K562 (cell line): Measurements from ENCODE around the gene BNIPL. TPM values are rescaled to one million over a fixed set of nuclear protein-coding genes. Genes with fewer than 3 reads are reported as not detected.

ENCODE experiments used
- ATAC-seq: fragments of 200-7000 bp; cut with Tn5 transposase; 3 replicates; pipeline ENCODE4 v1.9.1; 2020; ENCODE audit warnings: moderate library complexity
- BruUV-seq: library from RNA; stranded (reverse); fragments of 400-500 nt; replicated peaks from 2 replicates; lab custom pipeline; 2021; lab: Mats Ljungman, UMichigan
- CTCF ChIA-PET: fragments of 300-600 bp; formaldehyde crosslinking; extraction: SDS; loops from one replicate; lab custom pipeline; 2021; ENCODE audit warnings: low intra/inter-chr PET ratio; lab: Yijun Ruan, JAX
- POLR2A ChIA-PET: fragments of 300-600, 350-650 bp; sonication (Branson Sonifier 250); formaldehyde crosslinking; extraction: SDS; loops from one replicate; lab custom pipeline; 2021; ENCODE audit warnings: antibody characterized with exemption, inconsistent platforms; lab: Yijun Ruan, JAX
- DNase-seq, 4 experiments: peaks; one replicate each; pipeline versions ENCODE4 v3.0.0 to v3.0.0-alpha.2; 2011 to 2018; ENCODE audit warnings: low spot score in 3 of 4, mixed read lengths in 3 of 4; ENCODE audit errors: extremely low read depth in 1 of 4
- FAIRE-seq: peaks from 2 replicates; lab custom pipeline; 2011; peaks lifted over from hg19 to GRCh38; lab: Jason Lieb, UNC
- H2AFZ ChIP-seq: 2 replicates; pipeline ENCODE4 v1.6.0; 2011; ENCODE audit warnings: low read depth, low read length, control low read depth, inconsistent platforms
- H3K27ac ChIP-seq: fragments of 200-600 bp; 3 replicates; pipeline ENCODE4 v1.8.0; 2011; ENCODE audit warnings: low read depth, mild to moderate bottlenecking, control low read depth, inconsistent platforms, low read length, moderate library complexity, mixed read lengths; ENCODE audit errors: extremely low read depth
- H3K27me3 ChIP-seq, 2 experiments: fragments of 300-600 bp in 1 of 2; 2 replicates in 1 of 2; 3 replicates in 1 of 2; pipeline versions ENCODE4 v1.6.0 to v1.8.0; 2011; ENCODE audit warnings: inconsistent platforms in 2 of 2, low read length in 2 of 2, mild to moderate bottlenecking in 1 of 2, mixed read lengths in 1 of 2, moderate library complexity in 1 of 2; ENCODE audit not compliant: control insufficient read depth in 2 of 2, insufficient read depth in 2 of 2
- H3K36me3 ChIP-seq: fragments of 300-600 bp; 3 replicates; pipeline ENCODE4 v1.8.0; 2011; ENCODE audit warnings: mild to moderate bottlenecking, low read length, inconsistent platforms; ENCODE audit not compliant: control insufficient read depth, insufficient read depth
- H3K4me1 ChIP-seq, 2 experiments: fragments of 200-600 bp in 1 of 2; replicated peaks in 1 of 2; 2 replicates in 1 of 2; 3 replicates in 1 of 2; pipeline versions ENCODE4 v1.5.1 to v1.8.0; 2011; ENCODE audit warnings: inconsistent platforms in 2 of 2, low read length in 2 of 2, mild to moderate bottlenecking in 1 of 2, mixed read lengths in 1 of 2, moderate library complexity in 1 of 2; ENCODE audit not compliant: control insufficient read depth in 2 of 2, insufficient read depth in 2 of 2
- H3K4me2 ChIP-seq: 2 replicates; pipeline ENCODE4 v1.6.1; 2011; ENCODE audit warnings: low read length, control low read depth, inconsistent platforms, mixed read lengths; ENCODE audit not compliant: insufficient read depth
- H3K4me3 ChIP-seq: fragments of 200-600 bp; sonication (generic), shearing (Covaris generic); 2 replicates; pipeline ENCODE4 v1.5.1; 2016; ENCODE audit warnings: control low read depth, inconsistent platforms
- H3K79me2 ChIP-seq: fragments of 200-600 bp; 3 replicates; pipeline ENCODE4 v1.8.0; 2011; ENCODE audit warnings: low read length, inconsistent platforms; ENCODE audit not compliant: control insufficient read depth, insufficient read depth
- H3K9ac ChIP-seq, 2 experiments: 2 replicates each; pipeline versions ENCODE4 v1.6.0 to v1.6.1; 2011; ENCODE audit warnings: low read depth in 2 of 2, low read length in 2 of 2, control low read depth in 1 of 2, inconsistent platforms in 1 of 2, mild to moderate bottlenecking in 1 of 2, mixed read lengths in 1 of 2; ENCODE audit not compliant: insufficient read depth in 1 of 2
- H3K9me1 ChIP-seq: one replicate; pipeline ENCODE4 v1.6.0; 2011; ENCODE audit warnings: inconsistent platforms, mild to moderate bottlenecking, low read length, moderate library complexity; ENCODE audit not compliant: control insufficient read depth, insufficient read depth
- H3K9me3 ChIP-seq: replicated peaks from 2 replicates; pipeline ENCODE4 v1.5.1; 2011; ENCODE audit warnings: low read depth, low read length, inconsistent platforms; ENCODE audit not compliant: control insufficient read depth, insufficient read depth
- H4K20me1 ChIP-seq: replicated peaks from 2 replicates; pipeline ENCODE4 v1.6.1; 2011; ENCODE audit warnings: low read length, inconsistent platforms, mixed read lengths; ENCODE audit not compliant: control insufficient read depth, insufficient read depth
- EGR1 ChIP-seq: fragments of 450-650 bp; conservative IDR thresholded peaks from 2 replicates; pipeline ENCODE4 v1.6.1; 2017; ENCODE audit warnings: mild to moderate bottlenecking
- ESRRB ChIP-seq: fragments of 250-450 bp; sonication (Bioruptor Pico); IDR thresholded peaks from 2 replicates; pipeline ENCODE4 v1.5.0; 2020; ENCODE audit warnings: mild to moderate bottlenecking, moderate library complexity, borderline replicate concordance
- HNRNPH1 ChIP-seq: fragments of 200-400 bp; formaldehyde crosslinking; optimal IDR thresholded peaks from 2 replicates; pipeline ENCODE3; 2017; ENCODE audit warnings: low read depth, mild to moderate bottlenecking, low read length, moderate library complexity
- MEF2A ChIP-seq: IDR thresholded peaks from 2 replicates; pipeline ENCODE4 v1.6.1; 2011; ENCODE audit warnings: low read depth, mild to moderate bottlenecking, low read length, moderate library complexity; ENCODE audit not compliant: control insufficient read depth
- POLR2AphosphoS5 ChIP-seq: IDR thresholded peaks from 2 replicates; pipeline ENCODE4 v1.6.1; 2011; ENCODE audit warnings: mild to moderate bottlenecking, low read depth, low read length, moderate library complexity; ENCODE audit not compliant: control insufficient read depth, insufficient read depth
- ZNF609 ChIP-seq: sonication (generic); formaldehyde crosslinking; IDR thresholded peaks from 2 replicates; pipeline ENCODE4 v1.8.1; 2023; ENCODE audit warnings: missing genetic modification reagents, mild to moderate bottlenecking, borderline replicate concordance
- WGBS: fragments of 100-300 bp; shearing (Covaris generic); methylation state at CpG from one replicate; pipeline ENCODE4 v1.1.6; 2016; ENCODE audit warnings: low coverage, mixed read lengths; ENCODE audit not compliant: insufficient coverage; ENCODE audit errors: missing lambda C conversion rate; 5-methylcytosine and 5-hydroxymethylcytosine counted together
- in situ Hi-C: fragments of 300-500 bp; cut with MboI; formaldehyde crosslinking; loops from 4 replicates; pipeline ENCODE4 v1.15.0; 2018; ENCODE audit warnings: inconsistent platforms, mixed read lengths
- intact Hi-C: fragments of 100-400 bp; cut with micrococcal nuclease; formaldehyde crosslinking; loops from 2 replicates; pipeline ENCODE4 v1.14.2; 2022
- polyA plus RNA-seq, 8 experiments: library from polyadenylated mRNA; depleted of rRNA in 4 of 8; stranded (reverse) in 5 of 8; unstranded in 3 of 8; fragments of >200 nt; fragmentation: Nextera tagmentation in 2 of 8; fragmentation: Illumina TruSeq in 1 of 8; extraction: Ambion mirVana in 2 of 8; extraction: Trizol in 1 of 8; gene quantifications; 2 replicates each; pipeline versions ENCODE4 v1.2.1 to v1.2.3, GENCODE V29; 2011 to 2014; ENCODE audit warnings: inconsistent platforms in 1 of 8, missing spikeins in 1 of 8
- total RNA-seq, 7 experiments: library from RNA; depleted of rRNA in 6 of 7; stranded (reverse); fragments of >200 nt in 6 of 7; fragmentation: Illumina TruSeq in 2 of 7; extraction: Trizol in 2 of 7; gene quantifications; 2 replicates each; pipeline versions ENCODE4 v1.2.1 to v1.2.3, GENCODE V29; 2011 to 2021; ENCODE audit warnings: low replicate concordance in 1 of 7
- TF ChIP-seq, protein P1 (sequence below), 2 experiments: fragments of 200-800 bp in 1 of 2; sonication (Bioruptor generic) in 1 of 2; sonication (generic) in 1 of 2; formaldehyde crosslinking in 1 of 2; IDR thresholded peaks in 1 of 2; conservative IDR thresholded peaks in 1 of 2; 2 replicates each; pipeline versions ENCODE4 v1.5.0 to v1.6.1; 2016 to 2020; ENCODE audit warnings: missing compliant biosample characterization in 1 of 2, missing genetic modification characterization in 1 of 2, missing genetic modification reagents in 1 of 2

Gene BNIPL
- total and polyA plus RNA-seq, 9 of the 15 experiments (the other 6 are each of a cell fraction or from before 2014, with no cell fraction given), result 0.08 to 1.4 (median 0.68) TPM

DNA sequence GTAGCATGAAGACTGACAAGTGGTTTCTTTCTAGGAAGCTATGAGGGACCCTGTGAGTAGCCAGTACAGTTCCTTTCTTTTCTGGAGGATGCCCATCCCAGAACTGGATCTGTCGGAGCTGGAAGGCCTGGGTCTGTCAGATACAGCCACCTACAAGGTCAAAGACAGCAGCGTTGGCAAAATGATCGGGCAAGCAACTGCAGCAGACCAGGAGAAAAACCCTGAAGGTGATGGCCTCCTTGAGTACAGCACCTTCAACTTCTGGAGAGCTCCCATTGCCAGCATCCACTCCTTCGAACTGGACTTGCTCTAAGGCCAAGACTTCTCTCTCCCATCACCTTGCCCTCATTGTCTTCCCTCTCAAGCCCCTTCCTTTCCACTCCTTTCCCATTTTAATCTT is 30.8 kb downstream of the BNIPL start:
- BruUV-seq, result no TSS peak
- Histone ChIP-seq H3K4me1 (peaks cover 29 to 31% of the 10 kb centered on the region in 2 experiments), H2AFZ (no peak overlapping the region), H3K9ac (peak overlapping the region in 1 of 2 experiments; percentile 18; a peak in 1 of 4 replicates), H3K9me1 (no peaks in the 10 kb centered on the region), H3K27ac (peak overlapping the region; percentile 19; the same call in 1 of the 3 replicates), H4K20me1 (no peaks in the 10 kb centered on the region), H3K36me3 (peaks cover 38% of the 10 kb centered on the region), H3K4me2 (no peak overlapping the region), H3K27me3 (no peaks in the 10 kb centered on the region), H3K4me3 (no peak overlapping the region), H3K79me2 (peaks cover 49% of the 10 kb centered on the region), H3K9me3 (no peaks in the 10 kb centered on the region)
- intact Hi-C loops (no loop called here), in situ Hi-C loops (no loop called here)
- no peak for ATAC-seq
- peak in 1 of 4 experiments; percentile 2 for DNase-seq
- CTCF ChIA-PET, result no interaction called here
- TF ChIP-seq HNRNPH1 (no peak), ESRRB (CRISPR knock-in tag) (no peak)
- no peak for FAIRE-seq
- POLR2A ChIA-PET, result interaction anchor here (0.6 to 2.4 kb wide), 6 partner anchors 10 to 1431 kb away, joined by 3 to 7 read pairs (median 5); partner anchors contain the start of gene C1orf56
- 77% methylated on average over 4 of the region's 4 CpGs for WGBS

- H3K27ac ChIP-seq, result peak overlapping the region; percentile 98
- TF ChIP-seq ZNF609, result 0 out of 2 replicates have a peak, but pooled peaks have one; percentile 40
- TF ChIP-seq EGR1, result 0 out of 2 replicates have a peak, but pooled peaks have one; percentile 5
- TF ChIP-seq MEF2A, result peak; percentile 58; the same call in 1 of the 2 replicates
- TF ChIP-seq, protein P1, sequence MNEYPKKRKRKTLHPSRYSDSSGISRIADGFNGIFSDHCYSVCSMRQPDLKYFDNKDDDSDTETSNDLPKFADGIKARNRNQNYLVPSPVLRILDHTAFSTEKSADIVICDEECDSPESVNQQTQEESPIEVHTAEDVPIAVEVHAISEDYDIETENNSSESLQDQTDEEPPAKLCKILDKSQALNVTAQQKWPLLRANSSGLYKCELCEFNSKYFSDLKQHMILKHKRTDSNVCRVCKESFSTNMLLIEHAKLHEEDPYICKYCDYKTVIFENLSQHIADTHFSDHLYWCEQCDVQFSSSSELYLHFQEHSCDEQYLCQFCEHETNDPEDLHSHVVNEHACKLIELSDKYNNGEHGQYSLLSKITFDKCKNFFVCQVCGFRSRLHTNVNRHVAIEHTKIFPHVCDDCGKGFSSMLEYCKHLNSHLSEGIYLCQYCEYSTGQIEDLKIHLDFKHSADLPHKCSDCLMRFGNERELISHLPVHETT (CRISPR knock-in tag; conservative IDR thresholded peaks at IDR 0.05 in 1 of 2, IDR thresholded peaks at IDR 0.05 in 1 of 2), result 0 out of 4 replicates have a peak, but pooled peaks of 1 of the 2 experiments have one; percentile 16
- no peak for TF ChIP-seq POLR2AphosphoS5
These were observed 32.7 kb downstream of the BNIPL start for GRCh38 chr1:151069103-151069486.

More at GRCh38 chr1:151069103-151069486, 32.7 kb downstream of the BNIPL start:
- peaks cover 36% of the 10 kb centered on the region for H3K79me2 ChIP-seq
- H3K27me3 ChIP-seq, result no peaks in the 10 kb centered on the region
- no TSS peak for BruUV-seq
- peaks cover 24 to 29% of the 10 kb centered on the region in 2 experiments for H3K4me1 ChIP-seq
- whole genome bisulfite sequencing, result 12% methylated on average over 5 of the region's 5 CpGs
- peak overlapping the region; percentile 93 to 94; a peak in 3 of 4 replicates for H3K9ac ChIP-seq
- H3K9me3 ChIP-seq, result no peaks in the 10 kb centered on the region
- no peak for FAIRE-seq
- peak overlapping the region; percentile 40; the same call in 1 of the 2 replicates for H2AFZ ChIP-seq
- H3K4me2 ChIP-seq, result peak overlapping the region; percentile 97
- no peaks in the 10 kb centered on the region for H4K20me1 ChIP-seq
- DNase-seq, result no peak
- H3K9me1 ChIP-seq, result no peaks in the 10 kb centered on the region
- ChIA-PET CTCF (no interaction called here), POLR2A (interaction anchor here (1.0 to 2.0 kb wide), 4 partner anchors 9 to 12 kb away, joined by 4 to 7 read pairs (median 4); partner anchors contain the start of genes CDC42SE1 and MLLT11)
- peak; percentile 1; the same call in 1 of the 3 replicates for ATAC-seq
- peak overlapping the region; percentile 82; the same call in 1 of the 2 replicates for H3K4me3 ChIP-seq
- peaks cover 32% of the 10 kb centered on the region; the same call in 2 of the 3 replicates for H3K36me3 ChIP-seq
- intact Hi-C loops, result no loop called here
- in situ Hi-C loops, result no loop called here
